ENCODE data around the gene UBE2D2. TPM values are rescaled to one million over a fixed set of nuclear protein-coding genes. Genes with fewer than 3 reads are reported as not detected.
"Not testable (repeated sequence)": the region's sequence is repeated elsewhere in the genome, so short reads cannot be mapped to it uniquely, and the experiment has no call there.

UBE2D2 gene
- total and polyA plus RNA-seq, 2 experiments from 2014 or later, result 120 to 172 TPM

- Histone ChIP-seq H3K4me1 (ENCODE audit: insufficient read depth) (0 out of 2 replicates have a peak, but pooled peaks cover 2% of the 10 kb centered on the region), H3K4me3 (no peak overlapping the region), H3F3A (replicated peaks; ENCODE audit: low read depth) (peaks cover 18% of the 10 kb centered on the region), H4K20me1 (replicated peaks; ENCODE audit: insufficient read depth) (peaks cover 37% of the 10 kb centered on the region), H3K36me3 (ENCODE audit: insufficient read depth) (peaks cover 22% of the 10 kb centered on the region), H3K4me2 (no peak overlapping the region), H3K79me2 (replicated peaks; ENCODE audit: insufficient read depth) (peaks cover 91% of the 10 kb centered on the region), H3K27ac (ENCODE audit: low read depth) (peak overlapping the region; percentile 47; the same call in 1 of the 2 replicates), H2AFZ (no peak overlapping the region), H3K27me3 (ENCODE audit: insufficient read depth) (no peaks in the 10 kb centered on the region), H3K9me2 (ENCODE audit: insufficient read depth) (no peaks in the 10 kb centered on the region)
- TF ChIP-seq EZH2phosphoT487 (IDR thresholded peaks at IDR 0.05; ENCODE audit: unreplicated experiment), result no peak
- TF ChIP-seq STAT1 (IDR thresholded peaks at IDR 0.05; ENCODE audit: unreplicated experiment), result no peak
- no peak for TF ChIP-seq ZNF114 (CRISPR knock-in tag; IDR thresholded peaks at IDR 0.05)
- no peak for TF ChIP-seq NANOG (IDR thresholded peaks at IDR 0.05; ENCODE audit: borderline replicate concordance)
- no peak for TF ChIP-seq ZNF331 (CRISPR knock-in tag; IDR thresholded peaks at IDR 0.05; ENCODE audit: low read depth)
- TF ChIP-seq CTCF (conservative IDR thresholded peaks at IDR 0.05; ENCODE audit: low read depth in 2 of 2), result no peak
- no peak for TF ChIP-seq JUNB (IDR thresholded peaks at IDR 0.05; ENCODE audit: unreplicated experiment)
- no peak for TF ChIP-seq ETS1 (IDR thresholded peaks at IDR 0.05)
- no peak for TF ChIP-seq EZH2 (IDR thresholded peaks at IDR 0.05; ENCODE audit: low read depth, unreplicated experiment)
- TF ChIP-seq ZNF462 (CRISPR knock-in tag; IDR thresholded peaks at IDR 0.05), result no peak
- no peak overlapping the region for H3K4me3 Mint-ChIP-seq
- no peaks in the 10 kb centered on the region for H3K27me3 Mint-ChIP-seq (ENCODE audit: insufficient read depth, low read depth, poor library complexity)
- no peak overlapping the region for H3K27ac Mint-ChIP-seq
- ATAC-seq, result no peak
- no peak for DNase-seq (ENCODE audit: low spot score)
- H3K9me3 Mint-ChIP-seq, result no peaks in the 10 kb centered on the region
- peaks cover 51% of the 10 kb centered on the region for H3K36me3 Mint-ChIP-seq (ENCODE audit: low read depth)
- H3K4me1 Mint-ChIP-seq, result no peaks in the 10 kb centered on the region
Observed at GRCh38 chr5:139601429-139601828, 40.3 kb downstream of the UBE2D2 start.

- H3K27ac ChIP-seq (ENCODE audit: low read depth); H3K9me2 ChIP-seq (ENCODE audit: insufficient read depth); H3K27me3 Mint-ChIP-seq (ENCODE audit: insufficient read depth, low read depth, poor library complexity); H2AFZ ChIP-seq; ATAC-seq; H3K4me3 Mint-ChIP-seq; H3K27me3 ChIP-seq (ENCODE audit: insufficient read depth); H3K27ac Mint-ChIP-seq; DNase-seq (ENCODE audit: low spot score); H3K4me1 Mint-ChIP-seq; H3K4me1 ChIP-seq (ENCODE audit: insufficient read depth); H3K4me3 ChIP-seq; H3K9me3 Mint-ChIP-seq; H3K4me2 ChIP-seq: not testable (repeated sequence)
- Histone ChIP-seq H3K36me3 (ENCODE audit: insufficient read depth) (peaks cover 22% of the 10 kb centered on the region), H4K20me1 (replicated peaks; ENCODE audit: insufficient read depth) (peaks cover 33% of the 10 kb centered on the region), H3F3A (replicated peaks; ENCODE audit: low read depth) (peaks cover 18% of the 10 kb centered on the region), H3K79me2 (replicated peaks; ENCODE audit: insufficient read depth) (peaks cover 91% of the 10 kb centered on the region)
- H3K36me3 Mint-ChIP-seq (ENCODE audit: low read depth), result peaks cover 55% of the 10 kb centered on the region
Observed at GRCh38 chr5:139601948-139602347, 40.8 kb downstream of the UBE2D2 start.
